OCI-LY3 (cell line): ENCODE measurements around the gene VAV2.

Experiments
- H2AFZ ChIP-seq: fragments of 200-600, 300-600 bp; shearing (Covaris generic); 2 replicates; pipeline ENCODE4 v1.6.0; 2014; ENCODE audit warnings: antibody characterized with exemption, low read depth, low read length
- H3K27ac ChIP-seq: fragments of 200-600, 300-600 bp; sonication (generic); 2 replicates; pipeline ENCODE4 v1.5.1; 2014; ENCODE audit warnings: mild to moderate bottlenecking, low read length, moderate library complexity, mixed read lengths
- H3K27me3 ChIP-seq: fragments of 200-600, 300-600 bp; sonication (generic); 2 replicates; pipeline ENCODE4 v1.6.1; 2014; ENCODE audit warnings: low read depth, low read length, mixed read lengths
- H3K36me3 ChIP-seq: fragments of 200-600, 300-600 bp; sonication (generic); replicated peaks from 2 replicates; pipeline ENCODE3; 2014; ENCODE audit warnings: low read depth, low read length, mixed read lengths
- H3K4me1 ChIP-seq: fragments of 300-600, 200-600 bp; sonication (generic); 2 replicates; pipeline ENCODE4 v1.6.1; 2014; ENCODE audit warnings: low read length, mixed read lengths
- H3K4me2 ChIP-seq: fragments of 200-600, 300-600 bp; sonication (generic); 2 replicates; pipeline ENCODE4 v1.6.1; 2014; ENCODE audit warnings: low read length, mixed read lengths
- H3K4me3 ChIP-seq: fragments of 300-600, 200-600 bp; sonication (generic); 2 replicates; pipeline ENCODE4 v1.5.1; 2014; ENCODE audit warnings: antibody characterized with exemption, mild to moderate bottlenecking, low read length, moderate library complexity
- H3K79me2 ChIP-seq: fragments of 300-600, 200-600 bp; shearing (Covaris generic); 2 replicates; pipeline ENCODE4 v1.6.1; 2014; ENCODE audit warnings: mild to moderate bottlenecking, low read length, mixed read lengths
- H3K9ac ChIP-seq: fragments of 300-600, 200-600 bp; shearing (Covaris generic); 2 replicates; pipeline ENCODE4 v1.6.0; 2014; ENCODE audit warnings: mild to moderate bottlenecking, low read length, moderate library complexity
- H3K9me3 ChIP-seq: fragments of 200-600, 300-600 bp; shearing (Covaris generic); 2 replicates; pipeline ENCODE4 v1.6.1; 2014; ENCODE audit warnings: low read length, mixed read lengths; ENCODE audit not compliant: insufficient read depth
- H4K20me1 ChIP-seq: fragments of 200-600, 300-600 bp; sonication (generic); 2 replicates; pipeline ENCODE4 v1.6.1; 2016; ENCODE audit warnings: low read length, mixed read lengths; ENCODE audit not compliant: insufficient read depth
- CTCF ChIP-seq: fragments of 200-600, 300-600 bp; sonication (generic); IDR thresholded peaks from 2 replicates; pipeline ENCODE4 v1.5.1; 2014; ENCODE audit warnings: antibody characterized with exemption, low read length, low read depth
- EZH2phosphoT487 ChIP-seq: fragments of 200-600 bp; shearing (Covaris generic); IDR thresholded peaks from 2 replicates; pipeline ENCODE4 v1.6.1; 2018; ENCODE audit warnings: antibody characterized with exemption, mixed run types, low read depth

The VAV2 gene

GRCh38 chr9:133893191-133893994 is 98.7 kb downstream of the VAV2 start:
- Histone ChIP-seq H3K27me3 (no peaks in the 10 kb centered on the region), H3K4me2 (no peak overlapping the region), H2AFZ (no peak overlapping the region), H3K27ac (no peak overlapping the region), H3K79me2 (peaks cover 59% of the 10 kb centered on the region), H3K36me3 (peaks cover 5% of the 10 kb centered on the region), H3K4me3 (no peak overlapping the region), H3K9ac (no peak overlapping the region), H4K20me1 (peaks cover 43% of the 10 kb centered on the region), H3K4me1 (no peaks in the 10 kb centered on the region), H3K9me3 (no peaks in the 10 kb centered on the region)
- no peak for TF ChIP-seq CTCF
- TF ChIP-seq EZH2phosphoT487: no peak

GRCh38 chr9:133892193-133892920 is 99.8 kb downstream of the VAV2 start:
- peaks cover 44% of the 10 kb centered on the region for H4K20me1 ChIP-seq
- H3K4me1 ChIP-seq: no peaks in the 10 kb centered on the region
- no peak for TF ChIP-seq EZH2phosphoT487
- peaks cover 61% of the 10 kb centered on the region for H3K79me2 ChIP-seq
- H2AFZ ChIP-seq: no peak overlapping the region
- no peak overlapping the region for H3K27ac ChIP-seq
- H3K27me3 ChIP-seq: no peaks in the 10 kb centered on the region
- H3K4me2 ChIP-seq: no peak overlapping the region
- peaks cover 5% of the 10 kb centered on the region for H3K36me3 ChIP-seq
- no peaks in the 10 kb centered on the region for H3K9me3 ChIP-seq
- no peak overlapping the region for H3K4me3 ChIP-seq
- no peak overlapping the region for H3K9ac ChIP-seq

GRCh38 chr9:133891741-133892140 is 100.4 kb downstream of the VAV2 start:
- Histone ChIP-seq H3K79me2 (peaks cover 63% of the 10 kb centered on the region), H3K36me3 (peaks cover 5% of the 10 kb centered on the region), H4K20me1 (peaks cover 43% of the 10 kb centered on the region), H3K9me3 (no peaks in the 10 kb centered on the region), H3K4me2 (no peak overlapping the region), H2AFZ (no peak overlapping the region), H3K27me3 (no peaks in the 10 kb centered on the region), H3K4me1 (no peaks in the 10 kb centered on the region), H3K27ac (no peak overlapping the region), H3K9ac (no peak overlapping the region), H3K4me3 (no peak overlapping the region)
- TF ChIP-seq EZH2phosphoT487: no peak
- TF ChIP-seq CTCF: no peak

- peaks cover 73% of the 10 kb centered on the region for H3K79me2 ChIP-seq
- peaks cover 5% of the 10 kb centered on the region for H3K36me3 ChIP-seq
- no peaks in the 10 kb centered on the region for H3K4me1 ChIP-seq
- peaks cover 54% of the 10 kb centered on the region for H4K20me1 ChIP-seq
- H3K9me3 ChIP-seq: no peaks in the 10 kb centered on the region
- H3K4me3 ChIP-seq: no peak overlapping the region
- no peak overlapping the region for H3K4me2 ChIP-seq
- H3K9ac ChIP-seq: no peak overlapping the region
- H3K27ac ChIP-seq: no peak overlapping the region
- H2AFZ ChIP-seq: no peak overlapping the region
- TF ChIP-seq CTCF (no peak), EZH2phosphoT487 (no peak)
- H3K27me3 ChIP-seq: no peaks in the 10 kb centered on the region
Observed at GRCh38 chr9:133890583-133890982, 101.5 kb downstream of the VAV2 start.
